A549 (cell line): ENCODE measurements around the gene CPA3. TPM values are rescaled to one million over a fixed set of nuclear protein-coding genes. Genes with fewer than 3 reads are reported as not detected.

ENCODE experiments used
- ATAC-seq, 2 experiments: fragments of 200-7000 bp in 1 of 2; fragments of >200 bp in 1 of 2; cut with Nextera tagmentation in 1 of 2; cut with Tn5 transposase in 1 of 2; 3 replicates each; pipeline versions ENCODE4 v1.8.0 to v1.9.1; 2018 to 2020; ENCODE audit warnings: mild to moderate bottlenecking in 1 of 2, moderate library complexity in 1 of 2
- CTCF ChIA-PET: fragments of 300-600 bp; sonication (Branson Sonifier 250); formaldehyde crosslinking; extraction: SDS; loops from one replicate; lab custom pipeline; 2021; ENCODE audit warnings: antibody characterized with exemption, inconsistent platforms; lab: Yijun Ruan, JAX
- POLR2A ChIA-PET: fragments of 350-600 bp; formaldehyde crosslinking; extraction: SDS; loops from one replicate; lab custom pipeline; 2021; ENCODE audit warnings: antibody characterized with exemption, inconsistent platforms; lab: Yijun Ruan, JAX
- DNase-seq, 2 experiments: peaks; one replicate each; pipeline versions ENCODE4 v3.0.0 to v3.0.0-alpha.2; 2011 to 2016; ENCODE audit warnings: low read depth in 1 of 2, low spot score in 1 of 2
- FAIRE-seq: peaks from 2 replicates; lab custom pipeline; 2011; peaks lifted over from hg19 to GRCh38; lab: Jason Lieb, UNC
- H3K27ac ChIP-seq, 2 experiments: fragments of >200 bp; sonication (Bioruptor Twin); formaldehyde crosslinking; 3 replicates each; pipeline ENCODE4 v1.5.1; 2016 to 2017
- H3K4me1 ChIP-seq: fragments of >200 bp; sonication (Bioruptor Twin); formaldehyde crosslinking; 3 replicates; pipeline ENCODE4 v1.6.1; 2016
- H3K4me2 ChIP-seq: fragments of >200 bp; sonication (Bioruptor Twin); formaldehyde crosslinking; 3 replicates; pipeline ENCODE4 v1.6.1; 2016
- H3K4me3 ChIP-seq: fragments of >200 bp; sonication (Bioruptor Twin); formaldehyde crosslinking; 3 replicates; pipeline ENCODE4 v1.5.1; 2016
- H3K9me3 ChIP-seq: fragments of >200 bp; sonication (Bioruptor Twin); formaldehyde crosslinking; 3 replicates; pipeline ENCODE4 v1.6.1; 2016
- FOXS1 ChIP-seq: fragments of 250-450 bp; sonication (Bioruptor Pico); IDR thresholded peaks from 2 replicates; pipeline ENCODE4 v1.5.0; 2020; ENCODE audit warnings: mild to moderate bottlenecking, moderate library complexity
- HEYL ChIP-seq: fragments of 250-450 bp; sonication (Bioruptor Pico); IDR thresholded peaks from 2 replicates; pipeline ENCODE4 v1.8.0; 2021; ENCODE audit warnings: mild to moderate bottlenecking, moderate library complexity
- HOXB13 ChIP-seq: fragments of 250-450 bp; sonication (Bioruptor Pico); IDR thresholded peaks from 2 replicates; pipeline ENCODE4 v1.5.0; 2020; ENCODE audit warnings: low read depth, mild to moderate bottlenecking, moderate library complexity
- JUN ChIP-seq, 2 experiments: fragments of >200 bp; sonication (Bioruptor Twin); formaldehyde crosslinking; IDR thresholded peaks; 2 replicates in 1 of 2; 3 replicates in 1 of 2; pipeline ENCODE4 v1.6.1; 2016 to 2017
- JUNB ChIP-seq: fragments of >200 bp; sonication (Bioruptor Twin); formaldehyde crosslinking; IDR thresholded peaks from 2 replicates; pipeline ENCODE4 v1.6.1; 2016
- MAFK ChIP-seq: fragments of 450-650 bp; IDR thresholded peaks from 2 replicates; pipeline ENCODE4 v1.6.1; 2014; ENCODE audit not compliant: partially characterized antibody
- MAZ ChIP-seq: fragments of 150-350 bp; IDR thresholded peaks from 2 replicates; pipeline ENCODE4 v1.6.1; 2014; ENCODE audit warnings: antibody characterized with exemption, low read depth, low read length, borderline replicate concordance
- POLR2A ChIP-seq: IDR thresholded peaks from 2 replicates; pipeline ENCODE4 v1.6.1; 2012; ENCODE audit warnings: mild to moderate bottlenecking, low read length
- RFX5 ChIP-seq: fragments of 450-650 bp; IDR thresholded peaks from 2 replicates; pipeline ENCODE4 v1.7.1; 2014; ENCODE audit warnings: antibody characterized with exemption, mild to moderate bottlenecking, moderate library complexity
- RNF2 ChIP-seq: fragments of 200-600 bp; sonication (generic); IDR thresholded peaks from 2 replicates; pipeline ENCODE4 v1.6.1; 2016; ENCODE audit warnings: low read depth, mild to moderate bottlenecking, antibody characterized with exemption, moderate library complexity, borderline replicate concordance
- SMC3 ChIP-seq: fragments of >200 bp; sonication (Bioruptor Twin); formaldehyde crosslinking; IDR thresholded peaks from 3 replicates; pipeline ENCODE4 v1.6.1; 2018; ENCODE audit warnings: inconsistent platforms
- TFCP2L1 ChIP-seq: fragments of 250-450 bp; sonication (Bioruptor Pico); IDR thresholded peaks from 2 replicates; pipeline ENCODE4 v1.5.0; 2021; ENCODE audit warnings: mild to moderate bottlenecking
- TP53 ChIP-seq: fragments of 250-450 bp; sonication (Bioruptor Pico); IDR thresholded peaks from 2 replicates; pipeline ENCODE4 v1.5.0; 2021; ENCODE audit warnings: mild to moderate bottlenecking, moderate library complexity
- ZFP36 ChIP-seq: fragments of 450-650 bp; IDR thresholded peaks from 2 replicates; pipeline ENCODE4 v1.6.1; 2014; ENCODE audit warnings: borderline replicate concordance; ENCODE audit not compliant: partially characterized antibody
- ZNF302 ChIP-seq: fragments of 250-450 bp; sonication (Bioruptor Pico); IDR thresholded peaks from 2 replicates; pipeline ENCODE4 v1.9.0; 2021; ENCODE audit warnings: inconsistent platforms, mild to moderate bottlenecking, moderate library complexity
- ZSCAN20 ChIP-seq: fragments of 250-450 bp; sonication (Bioruptor Pico); IDR thresholded peaks from 2 replicates; pipeline ENCODE4 v1.8.0; 2022; ENCODE audit warnings: mild to moderate bottlenecking, moderate library complexity
- WGBS: methylation state at CpG from one replicate; pipeline ENCODE4 v1.1.6; 2017; ENCODE audit errors: missing lambda C conversion rate; 5-methylcytosine and 5-hydroxymethylcytosine counted together
- polyA plus RNA-seq, 4 experiments: library from polyadenylated mRNA; depleted of rRNA in 3 of 4; stranded (reverse); fragments of >200 nt; fragmentation: RNase III in 1 of 4; extraction: RNeasy Plus Mini Kit Qiagen cat#74134 plus additional on column Dnase treatment in 1 of 4; gene quantifications; 2 replicates in 3 of 4; 3 replicates in 1 of 4; pipeline ENCODE4 v1.2.3, GENCODE V29; 2011 to 2017
- TF ChIP-seq, protein P1 (sequence below): IDR thresholded peaks from 2 replicates; pipeline ENCODE4 v1.6.1; 2012; ENCODE audit warnings: low read depth, borderline replicate concordance
- TF ChIP-seq, protein P2 (sequence below): fragments of >200 bp; sonication (Bioruptor Twin); formaldehyde crosslinking; IDR thresholded peaks from 3 replicates; pipeline ENCODE4 v1.5.1; 2016
- TF ChIP-seq, protein P3 (sequence below): fragments of 200-600 bp; sonication (generic); IDR thresholded peaks from 2 replicates; pipeline ENCODE4 v1.6.1; 2016; ENCODE audit warnings: antibody characterized with exemption, mild to moderate bottlenecking, moderate library complexity
- TF ChIP-seq, protein P4 (sequence below): fragments of >200 bp; sonication (Bioruptor Twin); formaldehyde crosslinking; IDR thresholded peaks from 2 replicates; pipeline ENCODE4 v1.6.1; 2016

CPA3 gene
- polyA plus RNA-seq, 2 of the 4 experiments (the other 2 are of a cell fraction), result not detected

DNA sequence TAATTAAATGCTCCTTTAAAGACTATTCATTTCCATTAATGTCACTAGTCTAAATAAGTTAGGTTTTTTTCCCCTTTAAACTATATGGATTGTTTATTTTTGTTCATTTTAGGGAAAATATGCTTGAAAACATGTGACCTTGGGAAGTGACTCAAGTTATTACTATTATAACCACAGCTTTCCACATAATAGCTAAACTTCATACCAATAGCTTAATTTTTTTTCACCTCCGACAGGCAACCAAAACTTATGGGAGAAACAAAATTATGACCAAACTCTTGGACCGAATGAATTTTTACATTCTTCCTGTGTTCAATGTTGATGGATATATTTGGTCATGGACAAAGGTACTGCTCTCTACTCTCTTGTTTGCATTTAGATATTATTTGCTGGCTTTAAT, 16.2 kb downstream of the CPA3 start (continued):
- TF ChIP-seq, protein P1, sequence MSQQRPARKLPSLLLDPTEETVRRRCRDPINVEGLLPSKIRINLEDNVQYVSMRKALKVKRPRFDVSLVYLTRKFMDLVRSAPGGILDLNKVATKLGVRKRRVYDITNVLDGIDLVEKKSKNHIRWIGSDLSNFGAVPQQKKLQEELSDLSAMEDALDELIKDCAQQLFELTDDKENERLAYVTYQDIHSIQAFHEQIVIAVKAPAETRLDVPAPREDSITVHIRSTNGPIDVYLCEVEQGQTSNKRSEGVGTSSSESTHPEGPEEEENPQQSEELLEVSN, result no peak
- TF ChIP-seq, protein P2, sequence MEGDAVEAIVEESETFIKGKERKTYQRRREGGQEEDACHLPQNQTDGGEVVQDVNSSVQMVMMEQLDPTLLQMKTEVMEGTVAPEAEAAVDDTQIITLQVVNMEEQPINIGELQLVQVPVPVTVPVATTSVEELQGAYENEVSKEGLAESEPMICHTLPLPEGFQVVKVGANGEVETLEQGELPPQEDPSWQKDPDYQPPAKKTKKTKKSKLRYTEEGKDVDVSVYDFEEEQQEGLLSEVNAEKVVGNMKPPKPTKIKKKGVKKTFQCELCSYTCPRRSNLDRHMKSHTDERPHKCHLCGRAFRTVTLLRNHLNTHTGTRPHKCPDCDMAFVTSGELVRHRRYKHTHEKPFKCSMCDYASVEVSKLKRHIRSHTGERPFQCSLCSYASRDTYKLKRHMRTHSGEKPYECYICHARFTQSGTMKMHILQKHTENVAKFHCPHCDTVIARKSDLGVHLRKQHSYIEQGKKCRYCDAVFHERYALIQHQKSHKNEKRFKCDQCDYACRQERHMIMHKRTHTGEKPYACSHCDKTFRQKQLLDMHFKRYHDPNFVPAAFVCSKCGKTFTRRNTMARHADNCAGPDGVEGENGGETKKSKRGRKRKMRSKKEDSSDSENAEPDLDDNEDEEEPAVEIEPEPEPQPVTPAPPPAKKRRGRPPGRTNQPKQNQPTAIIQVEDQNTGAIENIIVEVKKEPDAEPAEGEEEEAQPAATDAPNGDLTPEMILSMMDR, result no peak

DNA sequence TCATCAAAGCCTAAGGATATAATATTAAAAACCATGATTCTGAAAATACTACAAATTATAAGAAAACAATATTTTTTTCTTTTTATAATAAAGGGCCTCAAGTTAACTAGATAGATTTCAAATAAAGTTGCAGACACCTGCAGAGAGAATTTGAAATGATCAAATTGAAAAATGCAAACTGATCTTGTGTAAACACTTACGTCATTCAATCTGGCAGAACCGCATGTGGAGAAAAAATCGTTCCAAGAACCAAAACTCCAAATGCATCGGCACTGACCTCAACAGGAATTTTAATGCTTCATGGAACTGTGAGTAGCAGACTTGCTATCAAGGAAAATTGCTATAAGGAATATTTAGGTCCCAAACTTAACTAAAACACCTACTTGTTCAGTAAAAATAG, 17.2 kb downstream of the CPA3 start:
- no peak overlapping the region for H3K4me3 ChIP-seq
- no peak overlapping the region for H3K27ac ChIP-seq
- POLR2A ChIA-PET, result no interaction called here
- FAIRE-seq (no peak), ATAC-seq (no peak), DNase-seq (no peak)
- WGBS, result 76% methylated on average over 4 of the region's 4 CpGs
- H3K4me1 ChIP-seq, result no peaks in the 10 kb centered on the region
- CTCF ChIA-PET, result interaction anchor here (1.0 kb wide), 1 partner anchor 720 kb away, joined by 3 read pairs; no protein-coding TSS in a partner anchor
- no peak overlapping the region for H3K4me2 ChIP-seq
- TF ChIP-seq MAZ (no peak), SMC3 (no peak), ZNF302 (CRISPR knock-in tag) (no peak), HEYL (CRISPR knock-in tag) (no peak), ZFP36 (no peak), POLR2A (no peak), ZSCAN20 (CRISPR knock-in tag) (no peak), TP53 (no peak), MAFK (no peak), TFCP2L1 (CRISPR knock-in tag) (no peak), RFX5 (no peak)
- TF ChIP-seq, protein P3, sequence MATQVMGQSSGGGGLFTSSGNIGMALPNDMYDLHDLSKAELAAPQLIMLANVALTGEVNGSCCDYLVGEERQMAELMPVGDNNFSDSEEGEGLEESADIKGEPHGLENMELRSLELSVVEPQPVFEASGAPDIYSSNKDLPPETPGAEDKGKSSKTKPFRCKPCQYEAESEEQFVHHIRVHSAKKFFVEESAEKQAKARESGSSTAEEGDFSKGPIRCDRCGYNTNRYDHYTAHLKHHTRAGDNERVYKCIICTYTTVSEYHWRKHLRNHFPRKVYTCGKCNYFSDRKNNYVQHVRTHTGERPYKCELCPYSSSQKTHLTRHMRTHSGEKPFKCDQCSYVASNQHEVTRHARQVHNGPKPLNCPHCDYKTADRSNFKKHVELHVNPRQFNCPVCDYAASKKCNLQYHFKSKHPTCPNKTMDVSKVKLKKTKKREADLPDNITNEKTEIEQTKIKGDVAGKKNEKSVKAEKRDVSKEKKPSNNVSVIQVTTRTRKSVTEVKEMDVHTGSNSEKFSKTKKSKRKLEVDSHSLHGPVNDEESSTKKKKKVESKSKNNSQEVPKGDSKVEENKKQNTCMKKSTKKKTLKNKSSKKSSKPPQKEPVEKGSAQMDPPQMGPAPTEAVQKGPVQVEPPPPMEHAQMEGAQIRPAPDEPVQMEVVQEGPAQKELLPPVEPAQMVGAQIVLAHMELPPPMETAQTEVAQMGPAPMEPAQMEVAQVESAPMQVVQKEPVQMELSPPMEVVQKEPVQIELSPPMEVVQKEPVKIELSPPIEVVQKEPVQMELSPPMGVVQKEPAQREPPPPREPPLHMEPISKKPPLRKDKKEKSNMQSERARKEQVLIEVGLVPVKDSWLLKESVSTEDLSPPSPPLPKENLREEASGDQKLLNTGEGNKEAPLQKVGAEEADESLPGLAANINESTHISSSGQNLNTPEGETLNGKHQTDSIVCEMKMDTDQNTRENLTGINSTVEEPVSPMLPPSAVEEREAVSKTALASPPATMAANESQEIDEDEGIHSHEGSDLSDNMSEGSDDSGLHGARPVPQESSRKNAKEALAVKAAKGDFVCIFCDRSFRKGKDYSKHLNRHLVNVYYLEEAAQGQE, result no peak
- TF ChIP-seq, all 56 proteins: peak for 0
- H3K9me3 ChIP-seq, result no peaks in the 10 kb centered on the region

DNA sequence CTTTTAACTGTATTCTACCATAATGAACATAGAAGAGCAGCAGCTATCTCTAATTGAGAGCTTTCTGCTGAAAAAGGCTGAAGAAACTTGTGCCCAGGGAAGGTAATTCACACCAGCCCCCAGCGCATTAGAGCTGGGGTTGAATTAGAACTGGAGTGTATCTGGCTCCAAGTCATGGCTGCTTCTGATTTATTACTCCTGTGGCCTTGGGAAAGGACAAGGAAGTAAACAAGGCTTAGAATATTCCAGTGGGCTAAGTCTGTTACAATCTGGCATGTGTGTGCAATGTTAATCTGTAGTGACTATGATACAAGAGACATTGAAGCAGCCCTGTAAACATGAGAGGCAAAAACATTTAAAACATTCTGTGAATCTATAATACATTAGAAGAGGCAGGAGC, 18.1 kb downstream of the CPA3 start:
- Histone ChIP-seq H3K27ac (no peak overlapping the region), H3K9me3 (no peaks in the 10 kb centered on the region), H3K4me2 (no peak overlapping the region), H3K4me3 (no peak overlapping the region), H3K4me1 (no peaks in the 10 kb centered on the region)
- ChIA-PET CTCF (interaction anchor here (0.9 to 1.6 kb wide), 2 partner anchors 21 to 23 kb away, joined by 3 to 4 read pairs; no protein-coding TSS in a partner anchor), POLR2A (no interaction called here)
- DNase-seq, result no peak
- ATAC-seq, result no peak
- FAIRE-seq, result no peak
- TF ChIP-seq HOXB13 (CRISPR knock-in tag), result no peak
- no peak for TF ChIP-seq JUNB
- no peak for TF ChIP-seq MAFK
- TF ChIP-seq, protein P4, sequence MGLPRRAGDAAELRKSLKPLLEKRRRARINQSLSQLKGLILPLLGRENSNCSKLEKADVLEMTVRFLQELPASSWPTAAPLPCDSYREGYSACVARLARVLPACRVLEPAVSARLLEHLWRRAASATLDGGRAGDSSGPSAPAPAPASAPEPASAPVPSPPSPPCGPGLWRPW, result no peak
- TF ChIP-seq FOXS1 (CRISPR knock-in tag), result no peak
- TF ChIP-seq JUN (IDR thresholded peaks at IDR 0.05), result no peak
- TF ChIP-seq RNF2, result no peak
- 90% methylated on average over 1 of the region's 1 CpG for WGBS
